Fibroblast of lung (primary cell): Measurements from ENCODE around the gene TBC1D14. TPM values are rescaled to one million over a fixed set of nuclear protein-coding genes. Genes with fewer than 3 reads are reported as not detected.

Experiments
- DNase-seq, 2 donors: peaks; one replicate each; pipeline versions ENCODE4 v3.0.0 to v3.0.0-alpha.2; 2010; ENCODE audit warnings: low read depth in 2 of 2
- H2AFZ ChIP-seq: 2 replicates; pipeline ENCODE4 v1.5.1; 2012; ENCODE audit warnings: low read length, control low read depth, inconsistent platforms
- H3K27ac ChIP-seq: 2 replicates; pipeline ENCODE4 v1.5.1; 2011; ENCODE audit warnings: low read length, control low read depth; ENCODE audit not compliant: insufficient read depth
- H3K27me3 ChIP-seq: 2 replicates; pipeline ENCODE4 v1.5.1; 2011; ENCODE audit warnings: mild to moderate bottlenecking, low read length; ENCODE audit not compliant: control insufficient read depth, insufficient read depth
- H3K36me3 ChIP-seq: 2 replicates; pipeline ENCODE4 v1.5.1; 2011; ENCODE audit warnings: low read length; ENCODE audit not compliant: control insufficient read depth, insufficient read depth
- H3K4me1 ChIP-seq: 2 replicates; pipeline ENCODE4 v1.5.1; 2011; ENCODE audit warnings: low read length; ENCODE audit not compliant: control insufficient read depth, insufficient read depth; ENCODE audit errors: extremely low read depth
- H3K4me2 ChIP-seq: 2 replicates; pipeline ENCODE4 v1.5.1; 2011; ENCODE audit warnings: low read length, control low read depth; ENCODE audit not compliant: insufficient read depth; ENCODE audit errors: extremely low read depth
- H3K4me3 ChIP-seq, 4 experiments: fragments of 200-600 bp in 1 of 4; sonication (generic) in 1 of 4; replicated peaks in 1 of 4; 2 replicates each; pipeline ENCODE4 v1.5.1; 2011 to 2016; ENCODE audit warnings: low read length in 4 of 4, low read depth in 3 of 4, mild to moderate bottlenecking in 3 of 4, control low read depth in 2 of 4, inconsistent platforms in 1 of 4, mixed read lengths in 1 of 4; ENCODE audit not compliant: insufficient read depth in 1 of 4; ENCODE audit errors: control extremely low read depth in 1 of 4
- H3K79me2 ChIP-seq: 2 replicates; pipeline ENCODE4 v1.5.1; 2012; ENCODE audit warnings: mild to moderate bottlenecking, low read length, inconsistent platforms; ENCODE audit not compliant: control insufficient read depth, insufficient read depth
- H3K9ac ChIP-seq: 2 replicates; pipeline ENCODE4 v1.5.1; 2011; ENCODE audit warnings: mild to moderate bottlenecking, low read length, control low read depth; ENCODE audit not compliant: insufficient read depth
- H3K9me3 ChIP-seq: 2 replicates; pipeline ENCODE4 v1.5.1; 2012; ENCODE audit warnings: low read depth, low read length; ENCODE audit not compliant: control insufficient read depth, insufficient read depth
- H4K20me1 ChIP-seq: 2 replicates; pipeline ENCODE4 v1.5.1; 2011; ENCODE audit warnings: low read length; ENCODE audit not compliant: control insufficient read depth, insufficient read depth; ENCODE audit errors: extremely low read depth
- CTCF ChIP-seq, 2 donors: IDR thresholded peaks in 1 of 2; conservative IDR thresholded peaks in 1 of 2; 1 replicate in 1 of 2; 2 replicates in 1 of 2; pipeline ENCODE4 v1.5.1; 2011 to 2012; ENCODE audit warnings: low read length in 2 of 2, control low read depth in 1 of 2, inconsistent platforms in 1 of 2, low read depth in 1 of 2, mild to moderate bottlenecking in 1 of 2
- EZH2 ChIP-seq: IDR thresholded peaks from 2 replicates; pipeline ENCODE4 v1.5.1; 2012; ENCODE audit warnings: low read length, control low read depth, mild to moderate bottlenecking; ENCODE audit errors: missing control alignments
- polyA plus RNA-seq, 2 donors: library from polyadenylated mRNA; depleted of rRNA in 1 of 2; stranded (reverse) in 1 of 2; unstranded in 1 of 2; fragments of >200 nt; gene quantifications; 2 replicates each; pipeline ENCODE4 v1.2.1, GENCODE V29; 2011 to 2012; ENCODE audit warnings: missing spikeins in 1 of 2
- total RNA-seq: library from RNA; depleted of rRNA; stranded (reverse); fragments of >200 nt; gene quantifications from 2 replicates; pipeline ENCODE4 v1.2.1, GENCODE V29; 2014

The TBC1D14 gene
- total and polyA plus RNA-seq, 2 donors (not counting 1 experiment from before 2014, with no cell fraction given): 26.9 to 37.7 TPM

DNA sequence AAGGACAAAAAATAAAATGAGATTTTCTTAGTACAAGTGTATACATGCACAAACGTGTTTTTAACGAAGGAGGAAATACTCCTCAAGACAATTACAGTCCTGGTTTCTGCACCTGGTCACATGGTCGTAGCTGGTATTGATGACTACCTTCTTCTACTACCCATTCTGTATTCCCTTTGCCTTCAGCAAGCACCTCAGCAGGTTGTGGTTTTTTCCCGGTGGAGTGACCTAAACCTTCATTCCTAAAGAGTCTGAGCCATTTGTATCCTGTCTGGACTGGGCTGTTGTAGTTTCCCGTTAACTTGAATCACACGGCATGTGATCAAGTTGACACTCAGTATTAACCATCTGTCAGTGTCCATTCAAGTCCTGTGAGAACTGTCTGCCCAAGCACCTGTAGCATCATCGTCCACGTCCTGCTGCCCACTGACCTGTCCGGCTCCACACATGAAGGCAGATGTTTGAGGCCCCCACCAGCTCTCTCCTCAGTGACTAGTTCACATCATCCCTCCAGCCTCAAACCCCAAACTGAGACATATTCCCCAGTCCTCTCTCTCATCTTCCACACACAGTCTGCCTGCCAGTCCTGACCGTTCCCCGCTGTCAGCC is 31.1 kb upstream of the TBC1D14 start:
- Histone ChIP-seq H3K4me1 (peaks cover 3% of the 10 kb centered on the region), H2AFZ (no peak overlapping the region), H3K27ac (no peak overlapping the region), H3K4me2 (no peak overlapping the region), H3K36me3 (peaks cover 19% of the 10 kb centered on the region), H4K20me1 (no peaks in the 10 kb centered on the region), H3K4me3 (no peak overlapping the region), H3K9me3 (no peaks in the 10 kb centered on the region), H3K27me3 (no peaks in the 10 kb centered on the region), H3K9ac (no peak overlapping the region), H3K79me2 (no peaks in the 10 kb centered on the region)
- TF ChIP-seq CTCF (conservative IDR thresholded peaks at IDR 0.05 in 1 of 2, IDR thresholded peaks at IDR 0.05 in 1 of 2; ENCODE audit: low read depth in 1 of 2, low read length in 2 of 2): no peak
- TF ChIP-seq EZH2: no peak
- peak in 1 of 2 donors; percentile 61 for DNase-seq

- DNase-seq: no peak
- no peak overlapping the region for H3K4me2 ChIP-seq
- H3K9ac ChIP-seq: no peak overlapping the region
- peaks cover 6% of the 10 kb centered on the region for H3K4me1 ChIP-seq
- H3K9me3 ChIP-seq: no peaks in the 10 kb centered on the region
- H2AFZ ChIP-seq: no peak overlapping the region
- no peaks in the 10 kb centered on the region for H4K20me1 ChIP-seq
- H3K27me3 ChIP-seq: no peaks in the 10 kb centered on the region
- no peaks in the 10 kb centered on the region for H3K79me2 ChIP-seq
- no peak overlapping the region for H3K4me3 ChIP-seq
- TF ChIP-seq CTCF (conservative IDR thresholded peaks at IDR 0.05 in 1 of 2, IDR thresholded peaks at IDR 0.05 in 1 of 2; ENCODE audit: low read depth in 1 of 2, low read length in 2 of 2): no peak
- no peak overlapping the region for H3K27ac ChIP-seq
- peaks cover 16% of the 10 kb centered on the region for H3K36me3 ChIP-seq
Measured at GRCh38 chr4:6880691-6881090, 28.9 kb upstream of the TBC1D14 start.

GRCh38 chr4:6881908-6882307 is 27.7 kb upstream of the TBC1D14 start:
- H3K27me3 ChIP-seq: no peaks in the 10 kb centered on the region
- H2AFZ ChIP-seq: no peak overlapping the region
- H3K27ac ChIP-seq: no peak overlapping the region
- no peak overlapping the region for H3K9ac ChIP-seq
- no peak for DNase-seq
- H3K4me3 ChIP-seq: no peak overlapping the region
- H3K4me1 ChIP-seq: peaks cover 11% of the 10 kb centered on the region
- TF ChIP-seq EZH2 (no peak), CTCF (conservative IDR thresholded peaks at IDR 0.05 in 1 of 2, IDR thresholded peaks at IDR 0.05 in 1 of 2; ENCODE audit: low read depth in 1 of 2, low read length in 2 of 2) (no peak)
- H3K4me2 ChIP-seq: no peak overlapping the region
- no peaks in the 10 kb centered on the region for H4K20me1 ChIP-seq
- H3K9me3 ChIP-seq: no peaks in the 10 kb centered on the region
- peaks cover 16% of the 10 kb centered on the region for H3K36me3 ChIP-seq
- H3K79me2 ChIP-seq: no peaks in the 10 kb centered on the region
